ENCODE results near the gene SASH1. TPM values are rescaled to one million over a fixed set of nuclear protein-coding genes. Genes with fewer than 3 reads are reported as not detected.

Gene SASH1
- total and polyA plus RNA-seq, 2 experiments from 2014 or later, result 7.5 to 7.8 TPM

GRCh38 chr6:148501178-148501590 is 158.5 kb downstream of the SASH1 start:
- peak; percentile 51 for DNase-seq (ENCODE audit: low spot score)
- no peaks in the 10 kb centered on the region for H3K36me3 ChIP-seq (replicated peaks; ENCODE audit: insufficient read depth, low read depth)
- H3K79me2 ChIP-seq, result no peaks in the 10 kb centered on the region
- peak overlapping the region; percentile 58 for H3K27ac ChIP-seq
- no peaks in the 10 kb centered on the region for H3K9me2 ChIP-seq (replicated peaks; ENCODE audit: insufficient read depth)
- no peak overlapping the region for H3K4me2 ChIP-seq
- TF ChIP-seq EZH2phosphoT487 (IDR thresholded peaks at IDR 0.05; ENCODE audit: low read depth, severe bottlenecking, unreplicated experiment) (no peak), EZH2 (IDR thresholded peaks at IDR 0.05; ENCODE audit: borderline replicate concordance) (no peak), CTCF (IDR thresholded peaks at IDR 0.05; ENCODE audit: poor library complexity) (no peak)
- H4K20me1 ChIP-seq (ENCODE audit: insufficient read depth, poor library complexity, severe bottlenecking), result no peaks in the 10 kb centered on the region
- H2AFZ ChIP-seq, result no peak overlapping the region
- H3K4me3 ChIP-seq, result no peak overlapping the region
- no peaks in the 10 kb centered on the region for H3K27me3 ChIP-seq
- H3K4me1 ChIP-seq (ENCODE audit: insufficient read depth), result no peaks in the 10 kb centered on the region
- H3K9me3 ChIP-seq (ENCODE audit: low read depth), result no peaks in the 10 kb centered on the region
- 67% methylated on average over 5 of the region's 5 CpGs for WGBS (ENCODE audit: low lambda C conversion rate, missing lambda C conversion rate)

- WGBS (ENCODE audit: low lambda C conversion rate, missing lambda C conversion rate), result 73% methylated on average over 8 of the region's 8 CpGs
- no peak overlapping the region for H3K4me2 ChIP-seq
- H3K4me3 ChIP-seq, result no peak overlapping the region
- TF ChIP-seq CTCF (IDR thresholded peaks at IDR 0.05; ENCODE audit: poor library complexity) (no peak), EZH2 (IDR thresholded peaks at IDR 0.05; ENCODE audit: borderline replicate concordance) (no peak), EZH2phosphoT487 (IDR thresholded peaks at IDR 0.05; ENCODE audit: low read depth, severe bottlenecking, unreplicated experiment) (no peak)
- H3K36me3 ChIP-seq (replicated peaks; ENCODE audit: insufficient read depth, low read depth), result no peaks in the 10 kb centered on the region
- no peak overlapping the region for H2AFZ ChIP-seq
- H3K79me2 ChIP-seq, result no peaks in the 10 kb centered on the region
- no peaks in the 10 kb centered on the region for H3K27me3 ChIP-seq
- no peaks in the 10 kb centered on the region for H3K9me2 ChIP-seq (replicated peaks; ENCODE audit: insufficient read depth)
- H3K9me3 ChIP-seq (ENCODE audit: low read depth), result no peaks in the 10 kb centered on the region
- no peak overlapping the region for H3K27ac ChIP-seq
- no peak for DNase-seq (ENCODE audit: low spot score)
- no peaks in the 10 kb centered on the region for H4K20me1 ChIP-seq (ENCODE audit: insufficient read depth, poor library complexity, severe bottlenecking)
- no peaks in the 10 kb centered on the region for H3K4me1 ChIP-seq (ENCODE audit: insufficient read depth)
Measured at GRCh38 chr6:148502083-148502772, 159.6 kb downstream of the SASH1 start.

GRCh38 chr6:148502773-148503135 is 160.1 kb downstream of the SASH1 start:
- Histone ChIP-seq H3K9me3 (ENCODE audit: low read depth) (no peaks in the 10 kb centered on the region), H3K4me3 (no peak overlapping the region), H2AFZ (no peak overlapping the region), H3K9me2 (replicated peaks; ENCODE audit: insufficient read depth) (no peaks in the 10 kb centered on the region), H3K4me2 (no peak overlapping the region), H3K79me2 (no peaks in the 10 kb centered on the region), H4K20me1 (ENCODE audit: insufficient read depth, poor library complexity, severe bottlenecking) (no peaks in the 10 kb centered on the region), H3K27ac (no peak overlapping the region), H3K36me3 (replicated peaks; ENCODE audit: insufficient read depth, low read depth) (no peaks in the 10 kb centered on the region), H3K4me1 (ENCODE audit: insufficient read depth) (no peaks in the 10 kb centered on the region), H3K27me3 (no peaks in the 10 kb centered on the region)
- 93% methylated on average over 6 of the region's 6 CpGs for WGBS (ENCODE audit: low lambda C conversion rate, missing lambda C conversion rate)
- no peak for DNase-seq (ENCODE audit: low spot score)
- TF ChIP-seq EZH2 (IDR thresholded peaks at IDR 0.05; ENCODE audit: borderline replicate concordance) (no peak), EZH2phosphoT487 (IDR thresholded peaks at IDR 0.05; ENCODE audit: low read depth, severe bottlenecking, unreplicated experiment) (no peak), CTCF (IDR thresholded peaks at IDR 0.05; ENCODE audit: poor library complexity) (no peak)
